Measurements from ENCODE around the gene TMEM18.

TMEM18 gene

GRCh38 chr2:689877-690510 lies 12.8 kb upstream of the TMEM18 start:
- TF ChIP-seq NFIC (IDR thresholded peaks at IDR 0.05) (no peak), YY1 (IDR thresholded peaks at IDR 0.05; ENCODE audit: low read depth) (no peak), EGR1 (IDR thresholded peaks at IDR 0.05) (no peak), TAF1 (IDR thresholded peaks at IDR 0.05; ENCODE audit: low read depth) (no peak), TEAD4 (IDR thresholded peaks at IDR 0.05) (no peak), TCF12 (IDR thresholded peaks at IDR 0.05; ENCODE audit: low read depth) (no peak), FOXM1 (IDR thresholded peaks at IDR 0.05; ENCODE audit: borderline replicate concordance, low read depth) (no peak), RAD21 (IDR thresholded peaks at IDR 0.05; ENCODE audit: low read depth) (no peak), USF1 (IDR thresholded peaks at IDR 0.05) (no peak), ZBTB7A (IDR thresholded peaks at IDR 0.05; ENCODE audit: low read depth) (no peak), CEBPB (IDR thresholded peaks at IDR 0.05) (no peak), MAX (IDR thresholded peaks at IDR 0.05) (no peak), EP300 (IDR thresholded peaks at IDR 0.05; ENCODE audit: borderline replicate concordance) (no peak), CREB1 (IDR thresholded peaks at IDR 0.05; ENCODE audit: low read depth) (no peak)
- TF ChIP-seq, protein P1, sequence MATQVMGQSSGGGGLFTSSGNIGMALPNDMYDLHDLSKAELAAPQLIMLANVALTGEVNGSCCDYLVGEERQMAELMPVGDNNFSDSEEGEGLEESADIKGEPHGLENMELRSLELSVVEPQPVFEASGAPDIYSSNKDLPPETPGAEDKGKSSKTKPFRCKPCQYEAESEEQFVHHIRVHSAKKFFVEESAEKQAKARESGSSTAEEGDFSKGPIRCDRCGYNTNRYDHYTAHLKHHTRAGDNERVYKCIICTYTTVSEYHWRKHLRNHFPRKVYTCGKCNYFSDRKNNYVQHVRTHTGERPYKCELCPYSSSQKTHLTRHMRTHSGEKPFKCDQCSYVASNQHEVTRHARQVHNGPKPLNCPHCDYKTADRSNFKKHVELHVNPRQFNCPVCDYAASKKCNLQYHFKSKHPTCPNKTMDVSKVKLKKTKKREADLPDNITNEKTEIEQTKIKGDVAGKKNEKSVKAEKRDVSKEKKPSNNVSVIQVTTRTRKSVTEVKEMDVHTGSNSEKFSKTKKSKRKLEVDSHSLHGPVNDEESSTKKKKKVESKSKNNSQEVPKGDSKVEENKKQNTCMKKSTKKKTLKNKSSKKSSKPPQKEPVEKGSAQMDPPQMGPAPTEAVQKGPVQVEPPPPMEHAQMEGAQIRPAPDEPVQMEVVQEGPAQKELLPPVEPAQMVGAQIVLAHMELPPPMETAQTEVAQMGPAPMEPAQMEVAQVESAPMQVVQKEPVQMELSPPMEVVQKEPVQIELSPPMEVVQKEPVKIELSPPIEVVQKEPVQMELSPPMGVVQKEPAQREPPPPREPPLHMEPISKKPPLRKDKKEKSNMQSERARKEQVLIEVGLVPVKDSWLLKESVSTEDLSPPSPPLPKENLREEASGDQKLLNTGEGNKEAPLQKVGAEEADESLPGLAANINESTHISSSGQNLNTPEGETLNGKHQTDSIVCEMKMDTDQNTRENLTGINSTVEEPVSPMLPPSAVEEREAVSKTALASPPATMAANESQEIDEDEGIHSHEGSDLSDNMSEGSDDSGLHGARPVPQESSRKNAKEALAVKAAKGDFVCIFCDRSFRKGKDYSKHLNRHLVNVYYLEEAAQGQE (IDR thresholded peaks at IDR 0.05; ENCODE audit: low read depth), result no peak

- TF ChIP-seq YY1 (IDR thresholded peaks at IDR 0.05; ENCODE audit: low read depth), result no peak
These were observed 12.0 kb upstream of the TMEM18 start for GRCh38 chr2:689237-689636.

GRCh38 chr2:688504-689076 lies 11.4 kb upstream of the TMEM18 start:
- TF ChIP-seq NFIC (IDR thresholded peaks at IDR 0.05) (no peak), USF1 (IDR thresholded peaks at IDR 0.05) (no peak), TEAD4 (IDR thresholded peaks at IDR 0.05) (no peak), RAD21 (IDR thresholded peaks at IDR 0.05; ENCODE audit: low read depth) (no peak), EGR1 (IDR thresholded peaks at IDR 0.05) (no peak), ZBTB7A (IDR thresholded peaks at IDR 0.05; ENCODE audit: low read depth) (no peak)

- TF ChIP-seq EGR1 (IDR thresholded peaks at IDR 0.05) (no peak), NFIC (IDR thresholded peaks at IDR 0.05) (no peak), EP300 (IDR thresholded peaks at IDR 0.05; ENCODE audit: borderline replicate concordance) (no peak), FOXM1 (IDR thresholded peaks at IDR 0.05; ENCODE audit: borderline replicate concordance, low read depth) (no peak), TAF1 (IDR thresholded peaks at IDR 0.05; ENCODE audit: low read depth) (no peak), MAX (IDR thresholded peaks at IDR 0.05) (no peak), USF1 (IDR thresholded peaks at IDR 0.05) (no peak), ZBTB7A (IDR thresholded peaks at IDR 0.05; ENCODE audit: low read depth) (no peak), YY1 (IDR thresholded peaks at IDR 0.05; ENCODE audit: low read depth) (no peak), CEBPB (IDR thresholded peaks at IDR 0.05) (no peak), RAD21 (IDR thresholded peaks at IDR 0.05; ENCODE audit: low read depth) (no peak), CREB1 (IDR thresholded peaks at IDR 0.05; ENCODE audit: low read depth) (no peak), TEAD4 (IDR thresholded peaks at IDR 0.05) (no peak), TCF12 (IDR thresholded peaks at IDR 0.05; ENCODE audit: low read depth) (no peak)
- TF ChIP-seq, protein P1 (IDR thresholded peaks at IDR 0.05; ENCODE audit: low read depth), result no peak
These were observed 8.2 kb upstream of the TMEM18 start for GRCh38 chr2:685421-685820.

GRCh38 chr2:682226-682625 lies 5.0 kb upstream of the TMEM18 start:
- TF ChIP-seq ZBTB7A (IDR thresholded peaks at IDR 0.05; ENCODE audit: low read depth) (no peak), TAF1 (IDR thresholded peaks at IDR 0.05; ENCODE audit: low read depth) (no peak), MAX (IDR thresholded peaks at IDR 0.05) (no peak), USF1 (IDR thresholded peaks at IDR 0.05) (no peak)

All from Ishikawa (cell line).